HG03439 (cell line): Measurements from ENCODE around the gene TPM4.

ENCODE experiments used
- ATAC-seq: cut with Tn5 transposase; IDR thresholded peaks from one replicate; pipeline ENCODE4 v1.9.1; 2021; ENCODE audit warnings: mild to moderate bottlenecking, moderate library complexity; ENCODE audit not compliant: unreplicated experiment

The TPM4 gene

DNA sequence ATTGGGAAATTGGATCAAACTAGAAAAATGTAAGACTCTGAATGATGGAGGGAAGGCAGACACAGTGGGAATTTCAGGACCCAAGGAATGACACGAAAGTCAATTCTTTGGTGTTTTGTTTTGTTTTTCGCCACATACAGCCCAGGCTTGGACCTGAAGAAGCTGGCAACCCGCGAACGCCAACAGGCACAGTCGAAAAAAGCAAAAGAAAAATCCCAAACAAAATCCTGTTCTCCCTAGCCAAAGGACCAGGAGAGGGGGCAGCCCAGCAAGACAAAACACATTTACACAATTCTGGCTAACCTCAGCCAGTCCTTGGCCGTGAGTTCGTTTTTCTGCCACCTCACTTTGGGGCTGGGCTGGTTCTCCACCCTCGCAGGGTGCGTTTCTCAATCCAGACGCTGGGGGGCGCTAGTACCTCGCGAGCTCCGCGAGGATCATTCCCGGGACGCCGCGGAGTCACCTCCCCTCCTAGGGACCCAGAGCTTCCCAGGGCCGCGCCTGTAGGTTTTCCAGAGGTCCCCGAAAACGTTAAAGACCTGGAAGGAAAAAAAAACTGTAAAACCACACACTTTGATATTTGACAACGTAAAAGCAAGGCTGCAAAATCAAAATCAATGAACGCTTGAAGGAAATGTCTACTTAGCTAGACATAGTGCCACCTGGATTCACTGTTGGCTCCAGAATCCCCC is 34.9 kb upstream of the TPM4 start:
- no peak for ATAC-seq

- ATAC-seq = no peak
Observed at GRCh38 chr19:16041991-16042386, 34.3 kb upstream of the TPM4 start.

- ATAC-seq = no peak
Observed at GRCh38 chr19:16042533-16043085, 33.7 kb upstream of the TPM4 start.

- ATAC-seq = no peak
Observed at GRCh38 chr19:16043156-16043757, 33.0 kb upstream of the TPM4 start.

DNA sequence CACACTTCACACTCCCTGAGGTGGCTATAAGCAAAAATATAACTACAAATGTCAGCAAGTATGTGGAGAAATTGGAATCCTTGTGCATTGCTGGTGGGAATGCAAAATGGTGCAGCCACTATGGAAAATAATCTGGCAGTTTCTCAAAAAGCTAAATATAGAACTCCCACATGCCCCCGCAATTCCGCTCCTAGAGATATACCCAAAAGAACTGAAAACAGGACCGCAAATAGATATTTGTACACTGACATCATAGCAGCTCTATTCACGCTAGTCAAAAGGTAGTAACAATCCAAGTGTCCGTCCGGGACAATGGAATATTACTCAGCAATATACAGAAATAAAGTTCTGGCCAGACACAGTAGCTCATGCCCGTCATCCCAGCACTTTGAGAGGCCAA is 31.5 kb upstream of the TPM4 start:
- no peak for ATAC-seq

GRCh38 chr19:16045171-16045570 is 31.1 kb upstream of the TPM4 start:
- no peak for ATAC-seq

DNA sequence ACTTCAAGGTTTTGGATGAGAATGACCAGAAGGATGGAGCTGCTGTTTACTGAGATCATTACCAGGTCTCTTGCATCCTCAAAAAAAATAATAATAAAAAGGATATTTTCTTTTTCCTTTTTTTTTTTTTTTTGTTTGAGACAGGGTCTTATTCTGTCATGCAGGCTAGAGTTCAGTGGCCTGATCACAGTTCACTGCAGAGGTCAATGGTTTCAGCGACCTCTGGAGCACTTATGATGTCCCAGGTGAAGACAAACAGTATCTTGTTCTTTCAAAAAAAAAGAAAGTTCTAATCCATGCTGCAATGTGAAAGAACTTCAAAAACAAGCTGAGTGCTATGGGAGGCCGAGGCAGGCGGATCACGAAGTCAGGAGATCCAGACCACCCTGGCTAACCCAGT is 30.4 kb upstream of the TPM4 start:
- no peak for ATAC-seq

GRCh38 chr19:16048583-16048982 is 27.7 kb upstream of the TPM4 start:
- no peak for ATAC-seq

- ATAC-seq = no peak
Observed at GRCh38 chr19:16051254-16052025, 24.9 kb upstream of the TPM4 start.

- no peak for ATAC-seq
Observed at GRCh38 chr19:16052353-16052752, 23.9 kb upstream of the TPM4 start.

DNA sequence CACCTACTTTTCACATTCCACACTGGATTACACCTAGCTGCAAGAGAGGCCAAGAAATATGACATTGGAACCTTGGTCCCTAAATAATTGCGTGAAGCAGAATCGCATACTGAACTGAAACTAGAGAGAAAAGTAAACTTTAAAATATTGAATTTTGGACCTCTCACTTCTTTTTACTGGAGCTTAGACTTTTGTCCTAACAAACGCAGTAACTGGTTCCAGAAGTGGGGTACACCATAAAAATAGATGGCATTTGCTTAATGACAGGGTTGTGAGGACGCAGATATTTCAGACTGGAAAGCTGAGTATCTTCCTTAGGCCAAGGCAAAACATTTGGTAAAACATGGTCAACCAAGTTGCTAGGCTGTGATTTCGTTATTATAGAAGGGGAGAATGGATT is 19.2 kb upstream of the TPM4 start:
- no peak for ATAC-seq

DNA sequence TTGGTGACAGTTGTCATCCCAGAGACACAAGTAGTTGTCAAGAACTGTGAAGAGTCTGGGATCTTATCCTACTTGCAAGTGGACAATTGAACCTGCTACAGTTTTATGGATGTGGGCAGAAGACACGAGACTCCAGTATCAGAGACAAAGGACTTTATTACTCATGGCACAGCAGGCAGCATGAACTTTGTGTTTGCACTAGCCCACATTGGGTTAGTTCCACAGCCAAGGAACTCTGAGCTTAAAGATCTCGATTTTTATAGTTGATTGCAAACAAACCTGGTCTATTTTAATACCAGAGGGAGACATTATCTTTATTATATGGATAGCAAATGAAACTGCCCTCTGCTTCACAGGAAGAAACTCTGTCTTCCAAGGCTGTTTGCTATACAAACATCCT is 16.0 kb upstream of the TPM4 start:
- ATAC-seq = no peak

DNA sequence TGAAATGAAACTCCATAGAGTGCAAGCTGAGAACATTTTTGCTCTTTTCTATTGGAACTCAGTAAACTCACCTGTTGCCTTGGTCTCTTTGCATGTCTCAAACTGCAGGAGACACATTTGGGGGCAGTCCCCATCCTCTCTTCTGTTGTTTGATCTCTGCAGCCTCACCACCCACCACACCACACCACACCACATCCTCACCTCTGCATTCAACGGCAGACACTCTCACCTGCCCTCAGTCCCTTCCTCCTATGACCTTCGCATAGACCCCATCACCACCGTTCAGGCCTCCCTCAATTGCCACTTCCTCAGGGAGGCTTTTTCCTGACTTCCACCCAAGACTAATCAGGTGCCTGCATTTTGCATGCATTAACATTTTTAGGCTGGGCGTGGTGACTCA is 14.4 kb upstream of the TPM4 start:
- no peak for ATAC-seq

- no peak for ATAC-seq
Observed at GRCh38 chr19:16062789-16063188, 13.5 kb upstream of the TPM4 start.

GRCh38 chr19:16064209-16064889 is 11.9 kb upstream of the TPM4 start:
- no peak for ATAC-seq

GRCh38 chr19:16066611-16067104 is 9.6 kb upstream of the TPM4 start:
- no peak for ATAC-seq

- no peak for ATAC-seq
Observed at GRCh38 chr19:16067205-16067938, 8.9 kb upstream of the TPM4 start.

- no peak for ATAC-seq
Observed at GRCh38 chr19:16068696-16069259, 7.5 kb upstream of the TPM4 start.

DNA sequence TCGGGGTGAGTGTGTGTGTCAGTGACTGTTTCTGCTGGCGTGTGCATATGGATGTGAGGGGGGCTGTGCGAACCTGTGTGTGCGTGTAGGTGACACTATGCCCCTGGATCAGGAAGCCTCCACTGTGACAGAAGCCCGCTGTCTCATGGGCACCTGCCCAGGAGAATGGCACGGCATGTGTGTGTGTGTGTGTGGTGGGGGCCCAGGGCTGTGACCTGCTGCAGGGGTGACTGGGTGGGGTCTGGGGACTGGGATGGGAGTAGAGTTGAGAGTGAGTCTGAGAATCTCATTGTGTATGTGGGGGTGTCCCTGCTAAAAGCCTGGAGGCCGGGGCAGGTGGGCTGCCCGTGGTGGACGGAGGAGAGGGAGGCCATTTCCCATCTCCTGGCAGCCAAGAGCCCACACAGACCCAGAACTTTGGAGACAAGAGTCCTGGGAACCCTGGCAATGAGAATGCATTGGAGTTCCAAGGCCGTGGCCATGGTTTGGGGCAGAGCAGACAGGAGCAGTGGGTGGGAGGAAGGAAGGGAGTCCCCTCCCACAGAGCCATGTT is 6.4 kb upstream of the TPM4 start:
- no peak for ATAC-seq
